Measurements from ENCODE around the gene GTF2F2. TPM values are rescaled to one million over a fixed set of nuclear protein-coding genes. Genes with fewer than 3 reads are reported as not detected.

GTF2F2 gene
- total RNA-seq, 1 experiment from 2014 or later = 33.8 TPM

- DNase-seq (ENCODE audit: low spot score) (no peak), ATAC-seq (peak; percentile 72)
- no peaks in the 10 kb centered on the region for H3K27me3 Mint-ChIP-seq (ENCODE audit: low read depth)
- H3K9me3 Mint-ChIP-seq = peaks cover 11% of the 10 kb centered on the region
- H3K4me1 Mint-ChIP-seq = peaks cover 29% of the 10 kb centered on the region
- H3K4me3 Mint-ChIP-seq = no peak overlapping the region
- CTCF ChIA-PET = interaction anchor here (2.7 kb wide), 1 partner anchor 54 kb away, joined by 14 read pairs; no protein-coding TSS in a partner anchor
- POLR2A ChIA-PET = no interaction called here
- H3K27ac Mint-ChIP-seq = no peak overlapping the region
- no peaks in the 10 kb centered on the region for H3K36me3 Mint-ChIP-seq
- TF ChIP-seq, protein P1, sequence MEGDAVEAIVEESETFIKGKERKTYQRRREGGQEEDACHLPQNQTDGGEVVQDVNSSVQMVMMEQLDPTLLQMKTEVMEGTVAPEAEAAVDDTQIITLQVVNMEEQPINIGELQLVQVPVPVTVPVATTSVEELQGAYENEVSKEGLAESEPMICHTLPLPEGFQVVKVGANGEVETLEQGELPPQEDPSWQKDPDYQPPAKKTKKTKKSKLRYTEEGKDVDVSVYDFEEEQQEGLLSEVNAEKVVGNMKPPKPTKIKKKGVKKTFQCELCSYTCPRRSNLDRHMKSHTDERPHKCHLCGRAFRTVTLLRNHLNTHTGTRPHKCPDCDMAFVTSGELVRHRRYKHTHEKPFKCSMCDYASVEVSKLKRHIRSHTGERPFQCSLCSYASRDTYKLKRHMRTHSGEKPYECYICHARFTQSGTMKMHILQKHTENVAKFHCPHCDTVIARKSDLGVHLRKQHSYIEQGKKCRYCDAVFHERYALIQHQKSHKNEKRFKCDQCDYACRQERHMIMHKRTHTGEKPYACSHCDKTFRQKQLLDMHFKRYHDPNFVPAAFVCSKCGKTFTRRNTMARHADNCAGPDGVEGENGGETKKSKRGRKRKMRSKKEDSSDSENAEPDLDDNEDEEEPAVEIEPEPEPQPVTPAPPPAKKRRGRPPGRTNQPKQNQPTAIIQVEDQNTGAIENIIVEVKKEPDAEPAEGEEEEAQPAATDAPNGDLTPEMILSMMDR (IDR thresholded peaks at IDR 0.05) = no peak
- TF ChIP-seq NFYB (CRISPR knock-in tag; conservative IDR thresholded peaks at IDR 0.05; ENCODE audit: low read depth) = no peak
- no peak for TF ChIP-seq RELA (CRISPR knock-in tag; IDR thresholded peaks at IDR 0.05; ENCODE audit: borderline replicate concordance)
- TF ChIP-seq ATF1 (CRISPR knock-in tag; IDR thresholded peaks at IDR 0.05) = no peak
- TF ChIP-seq OVOL2 (CRISPR knock-in tag; IDR thresholded peaks at IDR 0.05; ENCODE audit: borderline replicate concordance) = no peak
- TF ChIP-seq, protein P2, sequence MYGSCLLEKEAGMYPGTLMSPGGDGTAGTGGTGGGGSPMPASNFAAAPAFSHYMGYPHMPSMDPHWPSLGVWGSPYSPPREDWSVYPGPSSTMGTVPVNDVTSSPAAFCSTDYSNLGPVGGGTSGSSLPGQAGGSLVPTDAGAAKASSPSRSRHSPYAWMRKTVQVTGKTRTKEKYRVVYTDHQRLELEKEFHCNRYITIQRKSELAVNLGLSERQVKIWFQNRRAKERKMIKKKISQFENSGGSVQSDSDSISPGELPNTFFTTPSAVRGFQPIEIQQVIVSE (CRISPR knock-in tag; IDR thresholded peaks at IDR 0.05; ENCODE audit: borderline replicate concordance) = no peak
- no peak for TF ChIP-seq GABPB1 (CRISPR knock-in tag; IDR thresholded peaks at IDR 0.05)
- TF ChIP-seq, protein P3, sequence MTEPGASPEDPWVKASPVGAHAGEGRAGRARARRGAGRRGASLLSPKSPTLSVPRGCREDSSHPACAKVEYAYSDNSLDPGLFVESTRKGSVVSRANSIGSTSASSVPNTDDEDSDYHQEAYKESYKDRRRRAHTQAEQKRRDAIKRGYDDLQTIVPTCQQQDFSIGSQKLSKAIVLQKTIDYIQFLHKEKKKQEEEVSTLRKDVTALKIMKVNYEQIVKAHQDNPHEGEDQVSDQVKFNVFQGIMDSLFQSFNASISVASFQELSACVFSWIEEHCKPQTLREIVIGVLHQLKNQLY (CRISPR knock-in tag; IDR thresholded peaks at IDR 0.05) = no peak
- TF ChIP-seq, protein P4, sequence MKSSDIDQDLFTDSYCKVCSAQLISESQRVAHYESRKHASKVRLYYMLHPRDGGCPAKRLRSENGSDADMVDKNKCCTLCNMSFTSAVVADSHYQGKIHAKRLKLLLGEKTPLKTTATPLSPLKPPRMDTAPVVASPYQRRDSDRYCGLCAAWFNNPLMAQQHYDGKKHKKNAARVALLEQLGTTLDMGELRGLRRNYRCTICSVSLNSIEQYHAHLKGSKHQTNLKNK (CRISPR knock-in tag; IDR thresholded peaks at IDR 0.05) = no peak
- TF ChIP-seq MAX (CRISPR knock-in tag; IDR thresholded peaks at IDR 0.05) = no peak
- TF ChIP-seq JUN (CRISPR knock-in tag; IDR thresholded peaks at IDR 0.05) = no peak
- TF ChIP-seq FOXP1 (CRISPR knock-in tag; IDR thresholded peaks at IDR 0.05; ENCODE audit: borderline replicate concordance) = no peak
Measured at GRCh38 chr13:45100573-45101262, 19.6 kb upstream of the GTF2F2 start.

DNA sequence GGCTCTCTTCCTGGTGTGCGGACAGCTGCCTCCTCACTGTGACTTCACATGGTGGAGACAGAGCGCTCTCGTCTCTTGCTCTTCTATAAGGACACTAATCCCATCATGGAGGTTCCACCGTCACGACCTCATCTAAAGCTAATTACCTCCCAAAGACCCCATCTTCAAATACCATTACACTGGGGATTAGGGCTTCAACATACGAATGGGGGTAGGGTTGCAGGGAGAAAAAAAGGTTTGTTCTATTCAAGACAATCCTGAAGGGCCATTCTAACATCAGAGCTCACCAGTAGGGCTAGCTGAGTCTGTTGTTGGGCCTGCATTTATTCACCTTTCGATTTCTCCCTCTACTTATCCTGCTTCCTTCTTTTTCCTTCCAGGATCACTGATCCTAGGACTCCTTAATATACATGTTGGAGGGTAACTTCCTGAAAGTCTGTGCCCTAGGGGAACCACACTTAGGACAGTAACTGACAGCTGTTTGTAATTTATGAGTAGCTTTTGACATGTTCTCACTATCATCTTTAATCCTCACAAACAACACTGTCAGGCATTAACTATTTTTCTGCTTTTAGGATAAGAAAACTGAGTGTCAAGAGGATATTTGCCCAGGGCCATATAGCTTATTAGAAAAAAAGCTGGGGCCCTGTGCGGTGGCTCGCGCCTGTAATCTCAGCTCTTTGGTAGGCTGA, 18.8 kb upstream of the GTF2F2 start:
- no peak overlapping the region for H3K4me3 Mint-ChIP-seq
- DNase-seq (ENCODE audit: low spot score) (no peak), ATAC-seq (peak; percentile 55)
- ChIA-PET CTCF (interaction anchor here (0.9 to 2.7 kb wide), 2 partner anchors 9 to 55 kb away, joined by 3 to 14 read pairs; no protein-coding TSS in a partner anchor), POLR2A (interaction anchor here (0.9 kb wide), 1 partner anchor 180 kb away, joined by 3 read pairs; no protein-coding TSS in a partner anchor)
- H3K9me3 Mint-ChIP-seq = peaks cover 11% of the 10 kb centered on the region
- H3K27ac Mint-ChIP-seq = no peak overlapping the region; the same call in 1 of the 2 replicates
- peaks cover 31% of the 10 kb centered on the region for H3K4me1 Mint-ChIP-seq
- no peaks in the 10 kb centered on the region for H3K27me3 Mint-ChIP-seq (ENCODE audit: low read depth)
- H3K36me3 Mint-ChIP-seq = no peaks in the 10 kb centered on the region
- TF ChIP-seq, protein P5, sequence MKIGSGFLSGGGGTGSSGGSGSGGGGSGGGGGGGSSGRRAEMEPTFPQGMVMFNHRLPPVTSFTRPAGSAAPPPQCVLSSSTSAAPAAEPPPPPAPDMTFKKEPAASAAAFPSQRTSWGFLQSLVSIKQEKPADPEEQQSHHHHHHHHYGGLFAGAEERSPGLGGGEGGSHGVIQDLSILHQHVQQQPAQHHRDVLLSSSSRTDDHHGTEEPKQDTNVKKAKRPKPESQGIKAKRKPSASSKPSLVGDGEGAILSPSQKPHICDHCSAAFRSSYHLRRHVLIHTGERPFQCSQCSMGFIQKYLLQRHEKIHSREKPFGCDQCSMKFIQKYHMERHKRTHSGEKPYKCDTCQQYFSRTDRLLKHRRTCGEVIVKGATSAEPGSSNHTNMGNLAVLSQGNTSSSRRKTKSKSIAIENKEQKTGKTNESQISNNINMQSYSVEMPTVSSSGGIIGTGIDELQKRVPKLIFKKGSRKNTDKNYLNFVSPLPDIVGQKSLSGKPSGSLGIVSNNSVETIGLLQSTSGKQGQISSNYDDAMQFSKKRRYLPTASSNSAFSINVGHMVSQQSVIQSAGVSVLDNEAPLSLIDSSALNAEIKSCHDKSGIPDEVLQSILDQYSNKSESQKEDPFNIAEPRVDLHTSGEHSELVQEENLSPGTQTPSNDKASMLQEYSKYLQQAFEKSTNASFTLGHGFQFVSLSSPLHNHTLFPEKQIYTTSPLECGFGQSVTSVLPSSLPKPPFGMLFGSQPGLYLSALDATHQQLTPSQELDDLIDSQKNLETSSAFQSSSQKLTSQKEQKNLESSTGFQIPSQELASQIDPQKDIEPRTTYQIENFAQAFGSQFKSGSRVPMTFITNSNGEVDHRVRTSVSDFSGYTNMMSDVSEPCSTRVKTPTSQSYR (CRISPR knock-in tag; IDR thresholded peaks at IDR 0.05) = no peak
- TF ChIP-seq PRRX2 (CRISPR knock-in tag; IDR thresholded peaks at IDR 0.05) (no peak), TEAD4 (CRISPR knock-in tag; IDR thresholded peaks at IDR 0.05) (no peak)
- TF ChIP-seq, protein P2 (CRISPR knock-in tag; IDR thresholded peaks at IDR 0.05; ENCODE audit: borderline replicate concordance) = no peak

Data from WTC11 (cell line).